H1 (cell line): ENCODE data around the gene ITSN1. TPM values are rescaled to one million over a fixed set of nuclear protein-coding genes. Genes with fewer than 3 reads are reported as not detected.

Source experiments
- CBX8 ChIP-seq: fragments of 300-800, 300-1000 bp; sonication (generic); IDR thresholded peaks from 2 replicates; pipeline ENCODE4 v1.7.1; 2016; ENCODE audit warnings: low read depth, low read length, borderline replicate concordance
- CHD7 ChIP-seq: fragments of 300-600 bp; sonication (generic); IDR thresholded peaks from 2 replicates; pipeline ENCODE4 v1.7.1; 2012; ENCODE audit warnings: low read length, moderate library complexity, mild to moderate bottlenecking, inconsistent platforms; ENCODE audit not compliant: insufficient replicate concordance
- GABPA ChIP-seq: IDR thresholded peaks from 2 replicates; pipeline ENCODE4 v1.6.1; 2011; ENCODE audit warnings: mild to moderate bottlenecking, low read length, moderate library complexity, borderline replicate concordance; ENCODE audit not compliant: insufficient read depth
- JUN ChIP-seq: IDR thresholded peaks from 2 replicates; pipeline ENCODE4 v1.6.1; 2011; ENCODE audit warnings: low read depth, mild to moderate bottlenecking, improper control_type of control experiment, low read length
- RBBP5 ChIP-seq: IDR thresholded peaks from 2 replicates; pipeline ENCODE4 v1.7.1; 2012; ENCODE audit warnings: low read depth, mild to moderate bottlenecking, inconsistent platforms, low read length, moderate library complexity, borderline replicate concordance
- SP2 ChIP-seq: IDR thresholded peaks from 2 replicates; pipeline ENCODE4 v1.6.1; 2012; ENCODE audit warnings: mild to moderate bottlenecking, low read length, inconsistent platforms
- TAF1 ChIP-seq: IDR thresholded peaks from 2 replicates; pipeline ENCODE4 v1.6.1; 2011; ENCODE audit warnings: mild to moderate bottlenecking, low read depth, low read length
- polyA plus RNA-seq, 7 experiments: library from polyadenylated mRNA; depleted of rRNA in 3 of 7; stranded (reverse) in 5 of 7; unstranded in 2 of 7; fragments of >200 nt in 5 of 7; fragments of 200-250 nt in 2 of 7; gene quantifications; 1 replicate in 5 of 7; 2 replicates in 1 of 7; 4 replicates in 1 of 7; pipeline versions ENCODE4 v1.2.1 to v1.2.3, GENCODE V29; 2011 to 2013; ENCODE audit warnings: missing spikeins in 2 of 7, mixed read lengths in 2 of 7
- total RNA-seq: library from RNA; stranded (reverse); fragmentation: NEBNext Ultra II Directional; extraction: Animal tissue kit (Norgen Biotek cat#: 25700); gene quantifications from 2 replicates; pipeline ENCODE4 v1.2.1, GENCODE V29; 2021

Gene ITSN1
- total and polyA plus RNA-seq, 2 of the 8 experiments (the other 6 are each of a cell fraction or from before 2014, with no cell fraction given): 60.8 to 78.1 TPM

GRCh38 chr21:33732038-33732437 is 89.7 kb downstream of the ITSN1 start (continued):
- TF ChIP-seq CHD7 (no peak), CBX8 (no peak), RBBP5 (no peak), GABPA (no peak), SP2 (no peak), TAF1 (no peak), JUN (no peak)
